ENCODE measurements around the gene HLA-DQA1. TPM values are rescaled to one million over a fixed set of nuclear protein-coding genes. Genes with fewer than 3 reads are reported as not detected.

HLA-DQA1 gene
- total RNA-seq, 1 experiment from 2014 or later = 0.86 TPM

GRCh38 chr6:32684246-32684645 is 47.0 kb downstream of the HLA-DQA1 start:
- H3K9me3 ChIP-seq (ENCODE audit: control insufficient read depth in 1 of 2, insufficient read depth in 1 of 2, low read depth in 1 of 2, low read length in 2 of 2) = no peaks in the 10 kb centered on the region
- H2AFZ ChIP-seq (ENCODE audit: low read depth, low read length, poor library complexity, severe bottlenecking) = no peak overlapping the region
- intact Hi-C loops (cut with micrococcal nuclease) = no loop called here
- no peaks in the 10 kb centered on the region for H3K27me3 ChIP-seq (ENCODE audit: insufficient read depth, low read length)
- BruUV-seq (replicated peaks) = no TSS peak
- H3K9ac ChIP-seq (ENCODE audit: low read length) = no peak overlapping the region
- ATAC-seq = no peak
- H3K4me3 ChIP-seq (replicated peaks in 1 of 2; ENCODE audit: low read depth in 1 of 2, low read length in 2 of 2) = no peak overlapping the region
- H3K4me1 ChIP-seq (ENCODE audit: control insufficient read depth in 1 of 2, insufficient read depth in 2 of 2, low read length in 2 of 2) = no peaks in the 10 kb centered on the region
- TF ChIP-seq POLR2A (IDR thresholded peaks at IDR 0.05; ENCODE audit: borderline replicate concordance, extremely low read depth, insufficient read depth, insufficient read length) = no peak
- no peak for TF ChIP-seq ZBTB33 (IDR thresholded peaks at IDR 0.05; ENCODE audit: extremely low read depth, insufficient replicate concordance, low read length)
- no peak for TF ChIP-seq FOSL1 (IDR thresholded peaks at IDR 0.05; ENCODE audit: low read depth)
- no peak for TF ChIP-seq YY1 (IDR thresholded peaks at IDR 0.05; ENCODE audit: extremely low read depth, insufficient replicate concordance, low read depth, low read length)
- no peak for TF ChIP-seq ZNF274 (IDR thresholded peaks at IDR 0.05; ENCODE audit: low read depth, low read length)
- no peak for TF ChIP-seq SRF (IDR thresholded peaks at IDR 0.05; ENCODE audit: low read depth)
- TF ChIP-seq EZH2 (IDR thresholded peaks at IDR 0.05) = no peak
- TF ChIP-seq CBX3 (IDR thresholded peaks at IDR 0.05; ENCODE audit: low read depth) = no peak
- no peak for TF ChIP-seq SP1 (IDR thresholded peaks at IDR 0.05; ENCODE audit: low read depth)
- TF ChIP-seq ELF1 (IDR thresholded peaks at IDR 0.05; ENCODE audit: borderline replicate concordance, low read depth) = no peak
- TF ChIP-seq TCF7L2 (IDR thresholded peaks at IDR 0.05; ENCODE audit: borderline replicate concordance, extremely low read depth, insufficient read depth, insufficient read length) = no peak
- TF ChIP-seq POLR2AphosphoS5 (IDR thresholded peaks at IDR 0.05; ENCODE audit: low read depth, low read length) = no peak
- no peaks in the 10 kb centered on the region for H3K9me2 ChIP-seq (ENCODE audit: insufficient read depth)
- no peaks in the 10 kb centered on the region for H3K79me2 ChIP-seq (ENCODE audit: insufficient read depth, low read length)
- RAD21 ChIA-PET (ENCODE audit: low non-redundant PET in 1 of 2, low total read pairs in 2 of 2, uncharacterized antibody in 2 of 2, unreplicated experiment in 2 of 2) = no interaction called here
- DNase-seq (ENCODE audit: low read depth, low spot score) = no peak
- no peak overlapping the region for H3K4me2 ChIP-seq (ENCODE audit: low read length)
- H3K36me3 ChIP-seq (ENCODE audit: control insufficient read depth in 1 of 2, insufficient read depth in 2 of 2, low read length in 2 of 2) = no peaks in the 10 kb centered on the region
- H3K27ac ChIP-seq (ENCODE audit: low read depth, low read length) = no peak overlapping the region
- POLR2A ChIA-PET = no interaction called here
- H4K20me1 ChIP-seq (ENCODE audit: insufficient read depth) = no peaks in the 10 kb centered on the region
- CTCF ChIA-PET = no interaction called here
